Activated naive CD4-positive, alpha-beta T cell treated with anti-CD3 and anti-CD28 coated beads, Interleukin-2, amount 50 U/mL, for 72 hours (primary cell): ENCODE data around the gene SCAF8. TPM values are rescaled to one million over a fixed set of nuclear protein-coding genes. Genes with fewer than 3 reads are reported as not detected.

Source experiments
- ATAC-seq, 2 donors: fragments of 150-1000 bp; cut with Tn5 transposase; 2 replicates each; pipeline ENCODE4 v1.10.0; 2021; ENCODE audit warnings: mild to moderate bottlenecking in 2 of 2, moderate library complexity in 2 of 2
- DNase-seq, 2 donors: peaks; one replicate each; pipeline ENCODE4 v3.0.0; 2021 to 2022; ENCODE audit warnings: low spot score in 2 of 2
- H3K27ac Mint-ChIP-seq, 2 donors: one replicate each; pipeline ENCODE4 v1.8.0; 2022; ENCODE audit warnings: mild to moderate bottlenecking in 2 of 2, mixed read lengths in 2 of 2
- H3K36me3 Mint-ChIP-seq, 2 donors: one replicate each; pipeline ENCODE4 v1.8.0; 2022; ENCODE audit warnings: mixed read lengths in 2 of 2
- H3K9me3 Mint-ChIP-seq, 2 donors: one replicate each; pipeline ENCODE4 v1.8.0; 2022; ENCODE audit warnings: mixed read lengths in 2 of 2
- total RNA-seq, 2 donors: library from RNA; stranded (reverse); gene quantifications; one replicate each; pipeline ENCODE4 v1.2.3, GENCODE V29; 2022

The SCAF8 gene
- total RNA-seq, 2 donors from 2014 or later: 25.4 to 28.2 TPM

- Mint-ChIP-seq H3K27ac (no peak overlapping the region), H3K9me3 (no peaks in the 10 kb centered on the region), H3K36me3 (peaks cover 0 to 6% of the 10 kb centered on the region in 2 donors)
- DNase-seq (no peak), ATAC-seq (no peak)
Observed at GRCh38 chr6:154841109-154841508, 107.9 kb downstream of the SCAF8 start.

GRCh38 chr6:154842833-154843232 lies 109.6 kb downstream of the SCAF8 start:
- H3K27ac Mint-ChIP-seq: no peak overlapping the region
- H3K9me3 Mint-ChIP-seq: no peaks in the 10 kb centered on the region
- no peak for DNase-seq
- peaks cover 0 to 6% of the 10 kb centered on the region in 2 donors for H3K36me3 Mint-ChIP-seq
- ATAC-seq: no peak

GRCh38 chr6:154847318-154847717 lies 114.1 kb downstream of the SCAF8 start:
- ATAC-seq (no peak), DNase-seq (no peak)
- Mint-ChIP-seq H3K27ac (no peak overlapping the region), H3K9me3 (peaks cover 0 to 5% of the 10 kb centered on the region in 2 donors), H3K36me3 (peaks cover 6 to 12% of the 10 kb centered on the region in 2 donors)

GRCh38 chr6:154848580-154848979 lies 115.4 kb downstream of the SCAF8 start:
- no peak overlapping the region for H3K27ac Mint-ChIP-seq
- peaks cover 6 to 13% of the 10 kb centered on the region in 2 donors for H3K36me3 Mint-ChIP-seq
- peaks cover 0 to 5% of the 10 kb centered on the region in 2 donors for H3K9me3 Mint-ChIP-seq
- no peak for DNase-seq
- no peak for ATAC-seq

- DNase-seq (no peak), ATAC-seq (no peak)
- Mint-ChIP-seq H3K9me3 (peaks cover 0 to 5% of the 10 kb centered on the region in 2 donors), H3K36me3 (peaks cover 6 to 17% of the 10 kb centered on the region in 2 donors), H3K27ac (no peak overlapping the region)
Observed at GRCh38 chr6:154849475-154849874, 116.3 kb downstream of the SCAF8 start.

- H3K27ac Mint-ChIP-seq: no peak overlapping the region
Observed at GRCh38 chr6:154852687-154853086, 119.5 kb downstream of the SCAF8 start.

GRCh38 chr6:154857529-154857928 lies 124.3 kb downstream of the SCAF8 start:
- DNase-seq (no peak), ATAC-seq (peak in 1 of 2 donors; percentile 60)
- no peaks in the 10 kb centered on the region for H3K9me3 Mint-ChIP-seq
- no peak overlapping the region for H3K27ac Mint-ChIP-seq
- peaks cover 0 to 11% of the 10 kb centered on the region in 2 donors for H3K36me3 Mint-ChIP-seq

More at GRCh38 chr6:154852687-154853086, 119.5 kb downstream of the SCAF8 start:
- Mint-ChIP-seq H3K36me3 (peaks cover 0 to 23% of the 10 kb centered on the region in 2 donors), H3K9me3 (peaks cover 0 to 5% of the 10 kb centered on the region in 2 donors)
- ATAC-seq: no peak
- no peak for DNase-seq

- Mint-ChIP-seq H3K36me3 (no peaks in the 10 kb centered on the region), H3K9me3 (no peaks in the 10 kb centered on the region), H3K27ac (peak overlapping the region in 1 of 2 donors; percentile 82)
- DNase-seq (no peak), ATAC-seq (no peak)
Observed at GRCh38 chr6:154861825-154862224, 128.6 kb downstream of the SCAF8 start.

GRCh38 chr6:154862536-154862935 lies 129.3 kb downstream of the SCAF8 start:
- no peaks in the 10 kb centered on the region for H3K9me3 Mint-ChIP-seq
- ATAC-seq: no peak
- no peaks in the 10 kb centered on the region for H3K36me3 Mint-ChIP-seq
- no peak for DNase-seq
- no peak overlapping the region for H3K27ac Mint-ChIP-seq

GRCh38 chr6:154864066-154864430 lies 130.8 kb downstream of the SCAF8 start:
- no peaks in the 10 kb centered on the region for H3K9me3 Mint-ChIP-seq
- ATAC-seq (no peak), DNase-seq (no peak)
- H3K27ac Mint-ChIP-seq: no peak overlapping the region
- no peaks in the 10 kb centered on the region for H3K36me3 Mint-ChIP-seq

GRCh38 chr6:154865291-154865690 lies 132.1 kb downstream of the SCAF8 start:
- DNase-seq (no peak), ATAC-seq (no peak)
- H3K27ac Mint-ChIP-seq: no peak overlapping the region
- no peaks in the 10 kb centered on the region for H3K9me3 Mint-ChIP-seq
- H3K36me3 Mint-ChIP-seq: no peaks in the 10 kb centered on the region

GRCh38 chr6:154868143-154868594 lies 135.0 kb downstream of the SCAF8 start:
- no peaks in the 10 kb centered on the region for H3K36me3 Mint-ChIP-seq
- DNase-seq (no peak), ATAC-seq (peak; percentile 54 to 84)
- no peaks in the 10 kb centered on the region for H3K9me3 Mint-ChIP-seq
- H3K27ac Mint-ChIP-seq: no peak overlapping the region

- ATAC-seq (no peak), DNase-seq (no peak)
- H3K27ac Mint-ChIP-seq: no peak overlapping the region
- H3K9me3 Mint-ChIP-seq: no peaks in the 10 kb centered on the region
- H3K36me3 Mint-ChIP-seq: no peaks in the 10 kb centered on the region
Observed at GRCh38 chr6:154872542-154873114, 139.4 kb downstream of the SCAF8 start.

- no peak for DNase-seq
- no peaks in the 10 kb centered on the region for H3K36me3 Mint-ChIP-seq
Observed at GRCh38 chr6:154873546-154873945, 140.3 kb downstream of the SCAF8 start.

GRCh38 chr6:154874773-154875592 lies 141.8 kb downstream of the SCAF8 start:
- H3K9me3 Mint-ChIP-seq: no peaks in the 10 kb centered on the region
- ATAC-seq: no peak

More at GRCh38 chr6:154873546-154873945, 140.3 kb downstream of the SCAF8 start:
- H3K9me3 Mint-ChIP-seq: no peaks in the 10 kb centered on the region
- no peak for ATAC-seq
- H3K27ac Mint-ChIP-seq: no peak overlapping the region

GRCh38 chr6:154876486-154877280 lies 143.5 kb downstream of the SCAF8 start:
- no peak overlapping the region for H3K27ac Mint-ChIP-seq
- ATAC-seq (no peak), DNase-seq (no peak)
- H3K36me3 Mint-ChIP-seq: no peaks in the 10 kb centered on the region
- no peaks in the 10 kb centered on the region for H3K9me3 Mint-ChIP-seq

More at GRCh38 chr6:154874773-154875592, 141.8 kb downstream of the SCAF8 start:
- H3K36me3 Mint-ChIP-seq: no peaks in the 10 kb centered on the region
- DNase-seq: no peak
- H3K27ac Mint-ChIP-seq: no peak overlapping the region
